GM15510 (cell line): ENCODE results near the gene PSMC5.
A peak's percentile ranks its signal among the peaks of the same experiment; 100 is the strongest.

ENCODE experiments used
- POLR2A ChIP-seq: IDR thresholded peaks from 3 replicates; pipeline ENCODE4 v1.6.1; 2011; ENCODE audit warnings: borderline replicate concordance; ENCODE audit not compliant: insufficient read length; ENCODE audit errors: extremely low read depth

Gene PSMC5

DNA sequence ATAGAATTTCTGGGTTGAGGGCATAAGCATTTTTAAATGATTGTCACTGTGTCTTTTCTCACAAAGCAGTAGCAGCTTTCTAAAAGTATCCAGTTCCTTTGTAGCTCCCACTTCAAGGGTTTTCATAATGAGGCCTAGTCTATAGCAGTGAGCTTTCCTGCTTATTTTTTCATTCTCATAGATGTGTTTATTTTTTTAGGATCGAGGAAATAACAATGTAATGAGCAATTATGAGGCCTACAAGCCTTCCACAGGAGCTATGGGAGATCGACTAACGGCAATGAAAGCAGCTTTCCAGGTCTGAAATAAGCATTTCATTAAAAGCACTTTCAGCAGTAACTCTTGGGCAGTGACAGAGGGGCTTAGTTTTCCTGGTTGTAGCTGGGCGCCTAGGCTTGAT lies 10.6 kb upstream of the PSMC5 start:
- no peak for TF ChIP-seq POLR2A

DNA sequence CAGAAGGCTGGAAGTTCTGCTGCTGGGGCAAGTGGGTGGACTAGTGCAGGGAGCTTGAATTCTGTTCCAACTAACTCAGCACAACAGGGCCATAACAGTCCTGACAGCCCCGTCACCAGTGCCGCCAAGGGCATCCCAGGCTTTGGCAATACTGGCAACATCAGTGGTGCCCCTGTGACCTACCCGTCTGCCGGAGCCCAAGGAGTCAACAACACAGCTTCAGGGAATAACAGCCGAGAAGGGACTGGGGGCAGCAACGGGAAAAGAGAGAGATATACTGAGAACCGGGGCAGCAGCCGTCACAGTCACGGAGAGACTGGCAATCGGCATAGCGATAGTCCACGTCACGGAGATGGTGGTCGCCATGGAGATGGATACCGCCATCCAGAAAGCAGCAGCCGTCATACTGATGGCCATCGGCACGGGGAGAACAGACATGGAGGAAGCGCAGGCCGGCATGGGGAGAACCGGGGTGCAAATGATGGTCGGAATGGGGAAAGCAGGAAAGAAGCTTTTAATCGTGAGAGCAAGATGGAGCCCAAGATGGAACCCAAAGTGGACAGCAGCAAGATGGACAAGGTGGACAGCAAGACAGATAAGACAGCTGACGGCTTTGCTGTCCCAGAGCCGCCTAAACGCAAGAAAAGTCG lies 9.4 kb upstream of the PSMC5 start:
- TF ChIP-seq POLR2A = no peak

DNA sequence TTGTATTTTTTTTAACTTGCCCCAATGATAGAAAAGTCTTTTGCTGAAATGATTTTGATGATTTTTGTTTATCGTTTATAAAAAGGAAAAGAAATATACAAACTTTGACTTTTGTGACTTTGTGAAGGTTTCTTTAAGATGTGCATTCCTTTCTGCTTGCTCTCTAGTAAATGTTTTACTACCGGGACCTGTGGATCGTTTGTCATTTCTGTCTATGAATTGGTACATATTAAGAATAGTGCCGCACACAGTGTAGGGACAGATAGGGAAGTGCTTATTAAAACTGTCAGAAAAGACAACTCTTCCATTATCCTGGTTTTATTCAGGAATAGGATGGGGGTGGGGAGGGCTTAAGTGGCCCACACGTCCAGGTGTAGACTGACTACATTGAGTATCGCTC lies 8.1 kb upstream of the PSMC5 start:
- TF ChIP-seq POLR2A = no peak

DNA sequence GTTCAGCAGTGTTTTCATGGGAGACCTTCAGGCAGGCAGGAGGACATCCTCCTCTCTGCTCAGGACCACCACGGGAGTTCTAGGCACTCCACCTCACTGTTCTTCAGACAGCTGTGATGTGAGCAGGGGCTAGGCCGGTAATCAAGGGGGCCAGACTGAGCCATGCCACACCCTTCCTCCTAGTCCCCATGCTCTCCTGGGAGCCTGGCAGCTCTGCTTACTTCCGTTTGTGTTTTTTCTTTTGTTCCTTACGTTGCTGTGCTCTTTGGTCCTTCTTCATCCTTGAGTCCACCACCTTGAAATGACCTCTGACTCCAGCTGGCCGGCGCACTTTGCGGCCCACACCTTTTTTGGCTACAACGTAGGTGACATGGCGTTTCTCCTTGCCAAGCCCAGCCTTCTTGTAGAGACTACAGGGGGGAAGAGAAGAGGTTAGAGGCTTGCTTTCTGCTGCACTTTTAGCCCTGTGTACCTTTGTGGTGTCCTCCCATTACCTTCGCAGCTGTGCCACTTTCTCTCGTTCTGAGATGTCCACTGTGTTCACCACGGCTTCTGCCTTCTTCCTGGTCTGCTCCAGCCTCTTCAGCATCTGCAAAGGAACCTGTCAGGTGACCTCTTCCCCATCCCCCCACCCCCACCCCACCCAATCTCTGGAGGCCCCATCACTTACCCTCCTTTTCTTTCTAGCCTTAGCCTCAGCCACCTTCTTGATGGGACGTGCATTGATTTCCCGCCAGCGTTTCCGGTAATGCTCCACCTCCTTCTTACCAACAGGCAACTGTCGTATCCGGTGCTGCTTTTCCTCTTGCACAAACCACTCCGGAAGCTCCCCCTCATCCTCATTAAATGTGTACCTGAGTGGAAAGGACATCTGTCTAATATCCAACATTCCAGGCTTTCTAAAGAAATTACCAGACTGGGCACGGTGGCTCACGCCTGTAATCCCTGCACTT lies 7.4 kb upstream of the PSMC5 start:
- TF ChIP-seq POLR2A = no peak

DNA sequence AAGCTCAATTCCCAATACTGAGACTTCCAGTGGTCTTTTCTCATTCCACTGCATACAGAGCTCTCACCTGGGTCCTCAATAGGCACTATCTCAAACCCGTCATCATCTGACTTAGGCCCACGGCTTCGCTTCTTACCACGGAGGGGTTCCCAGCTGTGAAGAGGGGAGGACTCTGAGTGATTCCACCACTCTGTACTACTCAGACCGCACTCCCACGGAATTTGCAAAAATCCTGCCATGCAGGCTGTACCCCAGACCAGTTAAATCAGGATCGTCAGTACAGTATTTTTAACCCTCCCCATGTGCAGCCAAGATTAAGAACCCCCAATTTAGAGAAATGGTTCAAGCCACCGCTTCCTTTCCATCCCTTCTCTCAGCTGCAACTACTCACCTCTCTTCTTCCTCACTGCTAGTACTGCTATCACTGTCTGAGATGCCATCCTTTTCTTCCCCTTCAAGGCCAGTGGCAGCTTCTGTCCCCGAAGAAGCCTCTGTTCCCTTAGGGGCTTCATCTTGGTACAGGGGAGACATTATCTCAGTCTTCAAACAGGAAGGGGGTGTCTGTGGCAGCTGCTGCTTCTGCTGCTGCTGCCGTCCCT lies 6.2 kb upstream of the PSMC5 start:
- TF ChIP-seq POLR2A = no peak

DNA sequence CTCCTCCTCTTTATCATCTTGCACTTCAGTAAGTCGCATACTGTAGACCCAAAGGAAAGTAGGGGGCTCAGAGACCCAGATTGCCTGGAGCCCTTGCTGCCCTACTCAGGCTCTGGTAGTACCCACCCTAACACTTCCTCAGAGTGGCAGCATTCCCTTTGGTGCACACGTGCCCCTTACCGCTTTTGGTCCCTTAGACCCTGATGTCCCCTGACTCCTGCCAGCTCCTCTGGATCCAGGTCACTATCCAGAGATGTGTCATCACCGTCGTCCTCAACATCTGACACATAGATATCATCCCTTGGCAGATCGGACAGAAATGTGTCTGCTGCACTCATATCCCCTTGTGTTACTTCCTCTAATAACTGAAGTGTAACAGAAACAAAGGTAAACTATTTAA lies 5.4 kb upstream of the PSMC5 start:
- TF ChIP-seq POLR2A = no peak

DNA sequence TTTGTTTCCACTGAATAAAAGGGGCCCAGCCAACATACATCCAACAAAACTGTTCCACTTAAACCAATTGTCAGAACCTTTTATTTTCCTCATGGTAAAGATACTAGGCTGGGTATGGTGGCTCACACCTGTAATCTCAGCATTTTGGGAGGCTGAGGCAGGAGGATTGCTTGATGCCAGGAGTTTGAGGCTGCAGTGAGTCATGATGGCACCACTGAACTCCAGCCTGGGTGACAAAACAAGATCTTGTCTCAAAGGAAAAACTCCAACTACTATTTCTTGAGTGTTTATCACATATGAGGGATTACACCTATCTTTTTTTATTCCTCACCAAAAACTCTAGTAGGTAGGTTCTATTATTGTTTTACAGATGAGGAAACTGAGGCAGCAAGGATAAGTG lies 4.7 kb upstream of the PSMC5 start:
- TF ChIP-seq POLR2A = no peak

DNA sequence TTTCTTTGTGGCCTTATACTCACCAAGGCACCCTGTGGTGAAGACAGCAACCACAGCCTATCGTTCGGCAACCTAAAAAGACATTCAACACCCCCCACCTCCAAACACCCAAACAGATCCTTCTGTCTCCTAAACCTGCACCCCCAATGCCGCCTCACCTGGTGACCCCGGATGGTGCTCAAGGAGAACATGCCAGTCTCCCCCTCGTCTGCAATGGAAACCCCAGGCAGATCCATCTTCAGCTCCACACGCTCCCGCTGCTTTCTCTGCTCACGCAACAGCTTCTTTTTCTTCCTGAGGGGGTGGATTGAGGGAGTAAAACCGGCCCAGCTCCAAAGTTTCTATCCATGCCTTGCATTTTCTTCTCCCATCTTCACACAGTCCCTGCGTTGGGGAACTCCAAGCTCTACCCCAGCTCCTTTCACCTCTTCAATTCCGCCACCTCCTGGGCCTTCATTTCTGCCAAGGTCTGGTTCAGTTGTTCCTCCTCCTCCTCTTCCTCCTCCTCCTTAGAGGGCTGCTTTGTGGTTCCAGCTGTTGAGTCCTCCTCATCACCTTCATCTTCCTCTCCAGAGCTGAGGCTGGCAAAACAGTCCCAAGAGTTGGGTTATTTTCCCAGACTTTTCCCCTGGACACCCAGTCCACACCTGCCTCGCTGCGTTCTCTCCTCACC lies 3.4 kb upstream of the PSMC5 start:
- no peak for TF ChIP-seq POLR2A

DNA sequence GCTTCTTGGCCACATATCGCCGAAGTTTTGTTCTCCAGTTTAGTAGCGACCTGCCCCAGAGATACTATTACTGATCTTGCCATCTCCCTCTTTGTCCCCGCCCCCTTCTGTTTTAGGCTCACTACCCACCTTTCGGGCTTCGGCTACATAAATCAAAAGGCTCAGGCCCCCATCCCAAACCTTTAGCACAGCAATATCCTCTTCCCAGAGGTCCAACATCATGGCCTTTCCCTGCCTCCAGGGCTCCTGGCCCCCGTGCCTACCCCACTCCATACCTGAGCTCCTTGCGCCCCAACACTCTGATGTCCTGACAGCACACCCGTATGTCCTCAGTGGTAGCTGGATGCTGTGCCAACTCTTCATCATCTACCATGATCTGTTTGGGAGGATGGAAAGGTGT lies 2.9 kb upstream of the PSMC5 start:
- no peak for TF ChIP-seq POLR2A

DNA sequence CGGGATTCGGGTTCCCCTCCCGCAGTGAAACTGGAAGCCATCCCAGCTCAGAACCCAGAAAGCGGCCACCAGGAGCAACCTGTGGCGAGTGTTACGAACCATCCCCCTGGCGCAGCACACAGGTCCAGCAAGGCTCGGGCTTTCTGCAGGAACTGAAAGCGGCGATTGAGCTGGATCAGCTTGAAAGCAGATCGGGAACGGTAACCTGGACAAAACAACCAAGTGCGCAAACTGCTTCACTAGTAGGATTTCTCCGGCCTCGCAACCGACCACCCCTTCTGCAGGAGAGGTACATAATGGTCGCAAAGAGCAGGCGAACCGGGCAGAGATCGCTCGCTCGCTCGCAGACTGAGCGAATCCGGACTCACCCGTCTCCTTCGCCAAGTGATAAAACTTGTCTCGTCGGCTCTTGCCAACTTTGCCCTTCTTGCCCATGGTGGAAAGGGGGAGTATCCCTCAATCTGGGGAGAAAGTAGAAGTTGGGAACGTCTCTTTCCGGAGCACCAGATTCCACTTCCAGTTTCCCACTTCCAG lies 696 bp upstream of the PSMC5 start:
- no peak for TF ChIP-seq POLR2A

DNA sequence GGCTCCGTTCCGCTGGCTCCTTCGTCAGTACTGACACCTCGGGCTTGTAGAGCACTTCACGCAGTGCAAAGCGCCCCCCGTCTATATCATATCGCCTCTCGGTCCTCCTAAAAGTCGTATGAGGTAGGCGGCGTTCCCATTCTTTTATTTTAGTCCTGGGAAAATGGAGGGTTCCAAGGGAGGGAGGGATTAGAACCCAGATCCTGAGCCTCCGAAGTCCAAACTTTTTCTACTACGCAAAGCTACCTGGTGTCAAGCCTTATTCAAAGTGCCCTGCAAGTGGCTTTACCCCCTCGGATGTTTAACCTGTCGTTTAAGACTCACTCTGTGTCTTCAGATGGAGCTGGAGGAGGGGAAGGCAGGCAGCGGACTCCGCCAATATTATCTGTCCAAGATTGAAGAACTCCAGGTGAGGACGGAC lies 580 bp downstream of the PSMC5 start:
- TF ChIP-seq POLR2A = no peak

DNA sequence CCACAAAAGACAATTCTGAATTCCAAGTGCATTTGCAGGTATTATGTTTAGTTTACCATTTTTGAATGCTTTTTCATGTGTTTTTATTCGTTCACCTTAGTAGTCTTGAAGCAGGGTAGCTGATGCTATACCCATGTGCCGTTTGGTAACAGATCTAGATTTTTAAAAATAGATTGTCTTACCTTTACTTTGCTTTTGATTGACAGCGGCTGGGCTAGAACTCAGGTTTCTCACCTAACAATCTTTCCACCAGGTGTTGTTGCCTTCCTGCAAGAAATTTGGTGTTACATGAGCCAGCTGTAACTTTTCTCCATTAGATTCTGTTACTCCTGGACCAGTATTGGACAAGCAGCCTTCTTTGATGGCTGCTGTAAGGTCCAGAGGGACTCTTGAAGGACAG lies 1.7 kb downstream of the PSMC5 start:
- TF ChIP-seq POLR2A = no peak

DNA sequence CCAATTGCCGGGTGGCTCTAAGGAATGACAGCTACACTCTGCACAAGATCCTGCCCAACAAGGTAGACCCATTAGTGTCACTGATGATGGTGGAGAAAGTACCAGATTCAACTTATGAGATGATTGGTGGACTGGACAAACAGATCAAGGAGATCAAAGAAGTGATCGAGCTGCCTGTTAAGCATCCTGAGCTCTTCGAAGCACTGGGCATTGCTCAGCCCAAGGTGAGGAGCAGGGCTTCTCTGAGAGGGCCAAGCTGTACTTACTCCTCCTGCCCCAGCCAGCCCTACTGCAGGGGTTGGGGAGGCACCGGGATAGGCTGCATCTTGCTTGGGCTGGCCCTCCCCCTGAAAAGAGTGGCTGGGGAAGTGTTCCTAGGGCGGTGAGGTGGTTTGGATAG lies 3.0 kb downstream of the PSMC5 start:
- peak; percentile 5 for TF ChIP-seq POLR2A

DNA sequence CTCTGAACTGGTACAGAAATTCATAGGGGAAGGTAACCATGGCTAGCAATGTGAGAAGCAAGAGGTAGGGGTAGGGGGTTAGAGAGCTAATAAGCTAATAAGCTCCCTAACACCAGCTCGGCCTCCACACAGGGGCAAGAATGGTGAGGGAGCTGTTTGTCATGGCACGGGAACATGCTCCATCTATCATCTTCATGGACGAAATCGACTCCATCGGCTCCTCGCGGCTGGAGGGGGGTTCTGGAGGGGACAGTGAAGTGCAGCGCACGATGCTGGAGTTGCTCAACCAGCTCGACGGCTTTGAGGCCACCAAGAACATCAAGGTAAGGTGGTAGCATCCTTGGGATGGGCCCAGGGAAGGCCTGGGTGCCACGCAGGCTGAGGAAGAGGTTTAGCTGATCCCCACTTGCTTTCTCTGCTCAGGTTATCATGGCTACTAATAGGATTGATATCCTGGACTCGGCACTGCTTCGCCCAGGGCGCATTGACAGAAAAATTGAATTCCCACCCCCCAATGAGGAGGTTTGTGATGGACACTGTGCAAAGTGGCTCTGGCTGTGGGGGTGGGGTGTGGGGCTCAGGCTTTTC lies 3.8 kb downstream of the PSMC5 start:
- no peak for TF ChIP-seq POLR2A

DNA sequence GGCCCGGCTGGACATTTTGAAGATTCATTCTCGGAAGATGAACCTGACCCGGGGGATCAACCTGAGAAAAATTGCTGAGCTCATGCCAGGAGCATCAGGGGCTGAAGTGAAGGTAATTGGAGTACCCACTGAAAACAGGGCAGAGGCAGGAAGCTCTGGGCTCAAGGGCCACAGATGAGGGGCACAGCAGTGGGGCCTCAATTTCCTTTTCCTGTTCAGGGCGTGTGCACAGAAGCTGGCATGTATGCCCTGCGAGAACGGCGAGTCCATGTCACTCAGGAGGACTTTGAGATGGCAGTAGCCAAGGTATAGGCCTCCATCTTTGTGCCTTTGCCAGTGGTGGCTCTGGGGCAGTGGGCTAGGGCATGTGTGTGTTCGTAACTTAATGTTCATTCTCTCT lies 4.3 kb downstream of the PSMC5 start:
- no peak for TF ChIP-seq POLR2A

DNA sequence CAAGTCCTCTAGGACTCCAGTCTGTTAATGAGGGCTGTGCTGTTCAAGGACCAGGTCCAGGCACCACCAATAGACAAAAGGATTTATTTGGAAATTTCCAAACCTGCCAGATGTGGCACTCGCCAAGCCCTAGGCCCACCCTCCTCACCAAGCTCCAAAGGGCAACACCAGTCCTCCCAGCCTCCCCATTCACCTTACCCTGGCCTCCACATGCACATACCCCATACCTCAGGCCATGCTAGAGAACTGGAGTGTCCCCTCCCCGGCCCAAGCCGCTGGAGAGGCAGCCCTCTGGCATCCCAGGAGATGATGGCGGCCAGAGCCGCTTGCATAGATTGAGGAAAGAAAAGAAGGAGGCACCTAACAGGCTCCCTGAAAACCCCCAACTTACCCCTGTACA lies 4.8 kb downstream of the PSMC5 start:
- no peak for TF ChIP-seq POLR2A

DNA sequence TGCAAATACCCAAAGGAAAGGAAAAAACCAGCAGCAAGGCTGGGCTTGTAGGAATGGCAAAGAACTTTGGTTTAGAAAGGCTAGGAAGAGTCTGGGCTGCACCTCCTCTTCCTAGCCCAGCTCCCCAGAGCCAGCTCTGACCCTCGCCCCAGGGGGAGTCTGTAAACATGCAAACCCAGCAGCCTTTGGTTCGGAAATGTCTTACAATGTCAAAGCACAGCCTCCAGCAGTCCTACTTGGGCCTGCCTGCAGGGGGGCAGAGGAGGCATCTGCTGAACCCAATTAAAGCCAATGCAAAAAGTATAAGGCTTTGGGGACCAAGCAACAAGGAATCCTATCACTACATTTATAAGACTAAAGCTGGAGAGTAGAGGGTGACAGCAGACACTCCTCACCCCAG lies 5.2 kb downstream of the PSMC5 start:
- no peak for TF ChIP-seq POLR2A
